Measurements from ENCODE around the gene ARID5B. TPM values are rescaled to one million over a fixed set of nuclear protein-coding genes. Genes with fewer than 3 reads are reported as not detected.

Gene ARID5B
- total RNA-seq, 1 donor from 2014 or later: 51.4 TPM

GRCh38 chr10:62048470-62048869 is 147.0 kb downstream of the ARID5B start:
- no peaks in the 10 kb centered on the region for H3K27me3 Mint-ChIP-seq (ENCODE audit: low read depth)
- no peak for DNase-seq (ENCODE audit: low spot score in 2 of 2, unreplicated experiment in 2 of 2)
- H3K4me3 Mint-ChIP-seq: peak overlapping the region; percentile 67
- no peaks in the 10 kb centered on the region for H3K9me3 Mint-ChIP-seq
- peaks cover 83% of the 10 kb centered on the region for H3K4me1 Mint-ChIP-seq
- peaks cover 20% of the 10 kb centered on the region for H3K36me3 Mint-ChIP-seq
- H3K27ac Mint-ChIP-seq: peak overlapping the region; percentile 93
- no peak for TF ChIP-seq CTCF (IDR thresholded peaks at IDR 0.05; ENCODE audit: unreplicated experiment)

DNA sequence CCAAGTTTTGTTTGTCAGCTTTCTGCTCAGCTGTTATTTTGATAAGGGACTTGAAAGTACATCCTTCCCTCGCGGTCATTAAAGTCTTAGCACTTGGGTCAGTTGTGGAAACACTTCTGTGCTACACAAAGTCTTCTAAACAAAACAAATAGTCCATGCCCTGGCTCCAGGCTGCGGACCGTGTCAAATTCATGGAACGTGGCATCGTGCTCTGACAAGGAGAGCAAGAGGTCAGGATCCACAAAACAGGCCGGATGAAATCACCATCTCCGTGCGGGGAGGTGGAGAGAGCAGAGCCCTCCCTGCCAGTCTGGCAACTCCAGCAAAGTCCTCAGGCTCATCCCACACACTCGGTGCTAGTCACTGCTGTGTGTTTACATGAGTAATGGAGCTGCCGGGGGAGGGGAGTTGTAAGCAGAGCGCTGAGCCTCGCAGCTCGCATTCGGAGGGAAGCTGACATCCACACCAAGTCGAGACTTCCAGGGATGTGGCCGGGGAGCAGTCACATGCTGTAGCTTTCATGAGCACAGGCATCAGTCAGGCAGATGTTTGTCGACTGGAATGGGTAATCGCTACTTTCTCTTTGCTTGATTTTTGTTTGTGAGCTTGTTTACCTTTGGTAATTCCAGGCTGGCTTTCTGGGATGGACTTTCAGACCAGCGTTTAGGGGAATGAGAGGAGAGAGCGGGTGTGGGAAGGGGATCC is 147.6 kb downstream of the ARID5B start:
- H3K27me3 Mint-ChIP-seq (ENCODE audit: low read depth): no peaks in the 10 kb centered on the region
- H3K9me3 Mint-ChIP-seq: no peaks in the 10 kb centered on the region
- H3K4me3 Mint-ChIP-seq: peak overlapping the region; percentile 67
- peaks cover 78% of the 10 kb centered on the region for H3K4me1 Mint-ChIP-seq
- peaks cover 26% of the 10 kb centered on the region for H3K36me3 Mint-ChIP-seq
- no peak for TF ChIP-seq CTCF (IDR thresholded peaks at IDR 0.05; ENCODE audit: unreplicated experiment)
- peak overlapping the region; percentile 93 for H3K27ac Mint-ChIP-seq
- DNase-seq (ENCODE audit: low spot score in 2 of 2, unreplicated experiment in 2 of 2): peak; percentile 35 to 68

DNA sequence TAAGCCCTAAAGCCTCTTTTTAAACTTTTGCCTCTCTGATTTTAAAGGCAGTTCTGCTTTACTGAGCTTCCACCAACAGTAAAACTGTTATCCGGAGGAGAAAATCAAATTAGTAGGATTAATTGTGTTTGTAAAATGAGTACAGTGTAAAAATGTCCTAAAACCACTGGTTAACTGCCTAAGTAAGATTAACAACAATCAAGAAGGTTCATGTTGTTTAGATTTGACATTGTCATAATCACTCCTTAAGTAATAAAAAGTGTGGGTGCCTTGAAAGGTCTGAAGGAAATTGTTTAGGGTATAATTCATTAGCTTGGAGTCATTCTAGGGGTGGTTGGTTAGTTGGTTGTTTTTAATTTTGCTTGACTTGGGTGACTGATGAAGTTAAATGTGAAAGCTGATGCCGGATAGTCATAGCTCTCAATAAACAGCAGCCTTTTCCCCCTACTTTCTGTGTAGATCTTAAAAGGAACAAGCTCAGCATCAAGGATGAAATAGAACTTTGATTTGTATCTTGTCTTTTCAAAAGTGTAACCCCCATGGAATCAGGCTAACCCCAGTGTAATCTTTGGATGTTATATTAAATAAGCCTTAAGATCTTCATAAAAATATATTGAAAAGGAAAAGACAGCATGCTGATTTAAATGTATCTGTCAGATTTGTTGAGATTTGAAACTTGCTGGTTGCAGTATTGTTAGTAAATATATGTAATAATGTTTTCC is 148.3 kb downstream of the ARID5B start:
- no peak for TF ChIP-seq CTCF (IDR thresholded peaks at IDR 0.05; ENCODE audit: unreplicated experiment)
- no peak for DNase-seq (ENCODE audit: low spot score in 2 of 2, unreplicated experiment in 2 of 2)
- Mint-ChIP-seq H3K36me3 (peaks cover 33% of the 10 kb centered on the region), H3K27me3 (ENCODE audit: low read depth) (no peaks in the 10 kb centered on the region), H3K9me3 (no peaks in the 10 kb centered on the region), H3K27ac (peak overlapping the region; percentile 93), H3K4me3 (peak overlapping the region; percentile 67), H3K4me1 (peaks cover 80% of the 10 kb centered on the region)

GRCh38 chr10:62050346-62050892 is 148.9 kb downstream of the ARID5B start:
- no peak for DNase-seq (ENCODE audit: low spot score in 2 of 2, unreplicated experiment in 2 of 2)
- no peaks in the 10 kb centered on the region for H3K9me3 Mint-ChIP-seq
- H3K36me3 Mint-ChIP-seq: peaks cover 36% of the 10 kb centered on the region
- TF ChIP-seq CTCF (IDR thresholded peaks at IDR 0.05; ENCODE audit: unreplicated experiment): no peak
- H3K4me3 Mint-ChIP-seq: peak overlapping the region; percentile 67
- peaks cover 77% of the 10 kb centered on the region for H3K4me1 Mint-ChIP-seq
- no peaks in the 10 kb centered on the region for H3K27me3 Mint-ChIP-seq (ENCODE audit: low read depth)
- peak overlapping the region; percentile 93 for H3K27ac Mint-ChIP-seq

- no peak for DNase-seq (ENCODE audit: low spot score in 2 of 2, unreplicated experiment in 2 of 2)
- peak overlapping the region; percentile 67 for H3K4me3 Mint-ChIP-seq
- TF ChIP-seq CTCF (IDR thresholded peaks at IDR 0.05; ENCODE audit: unreplicated experiment): no peak
- H3K36me3 Mint-ChIP-seq: peaks cover 37% of the 10 kb centered on the region
- H3K4me1 Mint-ChIP-seq: peaks cover 74% of the 10 kb centered on the region
- no peaks in the 10 kb centered on the region for H3K27me3 Mint-ChIP-seq (ENCODE audit: low read depth)
- H3K9me3 Mint-ChIP-seq: no peaks in the 10 kb centered on the region
- peak overlapping the region; percentile 93 for H3K27ac Mint-ChIP-seq
These were observed 149.5 kb downstream of the ARID5B start for GRCh38 chr10:62050893-62051433.
